Caco-2 (cell line): Measurements from ENCODE around the gene UGT1A5. TPM values are rescaled to one million over a fixed set of nuclear protein-coding genes. Genes with fewer than 3 reads are reported as not detected.
"Not testable (repeated sequence)": the region's sequence is repeated elsewhere in the genome, so short reads cannot be mapped to it uniquely, and the experiment has no call there.

Experiments
- BruUV-seq: library from RNA; stranded (reverse); fragments of 400-500 nt; replicated peaks from 2 replicates; lab custom pipeline; 2021; lab: Mats Ljungman, UMichigan
- CTCF ChIA-PET: fragments of 300-600 bp; sonication (Branson Sonifier 250); formaldehyde crosslinking; loops from one replicate; lab custom pipeline; 2022; ENCODE audit warnings: antibody characterized with exemption; lab: Charles Lee
- POLR2A ChIA-PET: fragments of 300-600 bp; sonication (Branson Sonifier 250); formaldehyde crosslinking; loops from one replicate; lab custom pipeline; 2022; ENCODE audit warnings: antibody characterized with exemption; lab: Charles Lee
- DNase-seq, 2 experiments: peaks; one replicate each; pipeline versions ENCODE4 v3.0.0 to v3.0.0-alpha.2; 2020 to 2022
- H3K27me3 ChIP-seq: replicated peaks from 2 replicates; pipeline ENCODE4 v1.6.0; 2011; ENCODE audit warnings: low read length; ENCODE audit not compliant: control insufficient read depth, insufficient read depth
- H3K36me3 ChIP-seq: 2 replicates; pipeline ENCODE4 v1.5.1; 2011; ENCODE audit warnings: low read length; ENCODE audit not compliant: control insufficient read depth, insufficient read depth
- H3K4me1 ChIP-seq: fragments of 250-450 bp; sonication (Bioruptor Pico); 2 replicates; pipeline ENCODE4 v1.5.1; 2020; ENCODE audit warnings: mild to moderate bottlenecking
- H3K4me3 ChIP-seq: 2 replicates; pipeline ENCODE4 v1.5.1; 2011; ENCODE audit warnings: low read depth, mild to moderate bottlenecking, control low read depth, low read length
- H3K9me3 ChIP-seq: fragments of 250-450 bp; sonication (Bioruptor Pico); 2 replicates; pipeline ENCODE4 v1.5.1; 2020; ENCODE audit warnings: mild to moderate bottlenecking, moderate library complexity
- H3K27ac Mint-ChIP-seq: one replicate; pipeline ENCODE4 v1.8.0; 2022; ENCODE audit warnings: mixed read lengths; ENCODE audit not compliant: unreplicated experiment
- H3K27me3 Mint-ChIP-seq: one replicate; pipeline ENCODE4 v1.8.0; 2022; ENCODE audit warnings: mixed read lengths; ENCODE audit not compliant: insufficient read depth, unreplicated experiment
- H3K36me3 Mint-ChIP-seq: one replicate; pipeline ENCODE4 v1.8.0; 2022; ENCODE audit warnings: mild to moderate bottlenecking, mixed read lengths; ENCODE audit not compliant: insufficient read depth, unreplicated experiment
- H3K4me1 Mint-ChIP-seq: one replicate; pipeline ENCODE4 v1.8.0; 2022; ENCODE audit warnings: low read depth, mixed read lengths; ENCODE audit not compliant: unreplicated experiment
- H3K4me3 Mint-ChIP-seq: one replicate; pipeline ENCODE4 v1.8.0; 2022; ENCODE audit warnings: mild to moderate bottlenecking, moderate library complexity, mixed read lengths; ENCODE audit not compliant: unreplicated experiment
- H3K9me3 Mint-ChIP-seq: one replicate; pipeline ENCODE4 v1.8.0; 2022; ENCODE audit warnings: mixed read lengths; ENCODE audit not compliant: unreplicated experiment
- CTCF ChIP-seq, 2 experiments: fragments of 200-600 bp in 1 of 2; IDR thresholded peaks; 1 replicate in 1 of 2; 2 replicates in 1 of 2; pipeline versions ENCODE4 v1.5.1 to v1.8.0; 2011 to 2022; ENCODE audit warnings: antibody characterized with exemption in 1 of 2, control low read depth in 1 of 2, inconsistent platforms in 1 of 2, low read depth in 1 of 2, low read length in 1 of 2, mild to moderate bottlenecking in 1 of 2, moderate library complexity in 1 of 2; ENCODE audit not compliant: insufficient read depth in 1 of 2, severe bottlenecking in 1 of 2, unreplicated experiment in 1 of 2
- intact Hi-C: fragments of 100-400 bp; cut with micrococcal nuclease; formaldehyde crosslinking; loops from one replicate; pipeline ENCODE4 v1.10.0; 2022; ENCODE audit not compliant: unreplicated experiment
- total RNA-seq: library from RNA; stranded (reverse); gene quantifications from 2 replicates; pipeline ENCODE4 v1.2.3, GENCODE V29; 2022

UGT1A5 gene
- total RNA-seq, 1 experiment from 2014 or later, result 1.2 TPM

DNA sequence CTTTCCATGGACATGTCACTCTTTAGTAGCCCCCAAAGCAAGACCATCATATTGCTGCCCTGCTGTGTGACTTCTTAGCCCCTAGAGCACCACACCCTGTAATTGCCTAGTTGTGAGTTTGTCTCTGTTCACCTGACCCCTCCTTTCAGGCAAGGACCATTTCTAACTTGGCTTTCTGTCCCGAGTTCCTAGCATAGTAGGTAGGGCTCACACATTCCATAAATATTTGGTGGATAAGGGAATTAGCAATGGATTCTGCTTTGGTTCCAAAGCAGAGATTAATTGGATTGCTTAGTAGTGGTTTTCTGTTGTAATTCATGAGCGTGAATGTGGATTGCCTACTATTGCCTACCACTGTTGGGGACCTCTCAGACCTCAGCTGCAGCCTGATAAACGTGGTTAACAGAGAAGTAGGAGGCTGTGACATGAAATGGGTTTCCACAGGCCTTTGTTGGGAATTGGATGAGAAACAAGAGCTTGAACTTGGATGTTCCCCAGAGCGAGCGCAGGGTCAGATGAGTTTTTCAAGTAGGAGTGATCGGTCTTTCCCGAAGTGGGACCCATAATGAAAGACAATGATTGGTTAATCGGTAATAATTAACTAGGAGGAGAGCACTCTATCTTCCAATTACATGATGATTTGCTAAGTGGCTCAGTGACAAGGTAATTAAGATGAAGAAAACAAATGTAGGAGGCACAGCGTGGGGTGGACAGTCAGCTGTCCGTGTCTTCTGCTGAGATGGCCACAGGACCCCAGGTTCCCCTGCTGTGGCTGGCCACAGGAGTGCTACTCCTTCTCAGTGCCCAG lies 34.0 kb downstream of the UGT1A5 start:
- Histone ChIP-seq H3K4me1 (peaks cover 18% of the 10 kb centered on the region), H3K4me3 (no peak overlapping the region), H3K36me3 (no peaks in the 10 kb centered on the region), H3K9me3 (peaks cover 7% of the 10 kb centered on the region), H3K27me3 (no peaks in the 10 kb centered on the region)
- Mint-ChIP-seq H3K9me3 (peaks cover 40% of the 10 kb centered on the region), H3K27me3 (no peaks in the 10 kb centered on the region), H3K27ac (peak overlapping the region; percentile 33), H3K4me3 (no peak overlapping the region), H3K4me1 (peaks cover 17% of the 10 kb centered on the region), H3K36me3 (peaks cover 16% of the 10 kb centered on the region)
- no peak for TF ChIP-seq CTCF (IDR thresholded peaks at IDR 0.05; ENCODE audit: insufficient read depth in 1 of 2, low read depth in 1 of 2, low read length in 1 of 2, severe bottlenecking in 1 of 2, unreplicated experiment in 1 of 2)
- POLR2A ChIA-PET, result no interaction called here
- DNase-seq, result no peak
- no TSS peak for BruUV-seq
- intact Hi-C loops, result no loop called here
- CTCF ChIA-PET, result interaction anchor here (0.9 kb wide), 1 partner anchor 82 kb away, joined by 3 read pairs; no protein-coding TSS in a partner anchor

GRCh38 chr2:233747283-233747544 lies 34.5 kb downstream of the UGT1A5 start:
- Histone ChIP-seq H3K36me3 (no peaks in the 10 kb centered on the region), H3K4me3 (no peak overlapping the region), H3K4me1 (peaks cover 19% of the 10 kb centered on the region), H3K9me3 (peaks cover 7% of the 10 kb centered on the region), H3K27me3 (no peaks in the 10 kb centered on the region)
- ChIA-PET CTCF (interaction anchor here (0.9 kb wide), 1 partner anchor 81 kb away, joined by 3 read pairs; no protein-coding TSS in a partner anchor), POLR2A (no interaction called here)
- Mint-ChIP-seq H3K4me3 (no peak overlapping the region), H3K9me3 (peaks cover 44% of the 10 kb centered on the region), H3K36me3 (peaks cover 19% of the 10 kb centered on the region), H3K27ac (no peak overlapping the region), H3K4me1 (peaks cover 20% of the 10 kb centered on the region), H3K27me3 (no peaks in the 10 kb centered on the region)
- no peak for DNase-seq
- TF ChIP-seq CTCF (IDR thresholded peaks at IDR 0.05; ENCODE audit: insufficient read depth in 1 of 2, low read depth in 1 of 2, low read length in 1 of 2, severe bottlenecking in 1 of 2, unreplicated experiment in 1 of 2), result no peak
- intact Hi-C loops, result no loop called here
- BruUV-seq, result no TSS peak

DNA sequence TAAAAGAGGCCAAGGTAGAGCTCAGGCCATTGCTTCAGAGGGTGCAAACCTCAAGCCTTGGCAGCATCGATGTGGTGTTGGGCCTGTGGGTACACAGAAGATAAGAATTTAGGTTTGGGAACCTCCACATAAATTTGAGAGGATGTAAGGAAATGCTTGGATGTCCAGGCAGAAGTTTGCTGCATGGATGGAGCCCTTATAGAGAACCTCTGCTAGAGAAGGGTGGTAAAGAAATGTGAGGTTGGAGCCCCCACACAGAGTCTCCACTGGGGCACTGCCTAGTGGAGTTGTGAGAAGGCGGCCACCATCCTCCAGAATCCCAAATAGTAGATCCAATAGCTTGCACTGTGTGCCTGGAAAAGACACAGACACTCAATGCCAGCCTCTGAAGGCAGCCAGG lies 38.0 kb downstream of the UGT1A5 start:
- H3K4me3 ChIP-seq, DNase-seq, H3K9me3 ChIP-seq, H3K27me3 ChIP-seq, intact Hi-C loops, H3K27me3 Mint-ChIP-seq, H3K36me3 ChIP-seq, BruUV-seq, POLR2A ChIA-PET, CTCF ChIA-PET, H3K27ac Mint-ChIP-seq, H3K4me3 Mint-ChIP-seq: not testable (repeated sequence)
- peaks cover 19% of the 10 kb centered on the region for H3K4me1 ChIP-seq
- peaks cover 14% of the 10 kb centered on the region for H3K4me1 Mint-ChIP-seq
- peaks cover 19% of the 10 kb centered on the region for H3K36me3 Mint-ChIP-seq
- peaks cover 44% of the 10 kb centered on the region for H3K9me3 Mint-ChIP-seq

DNA sequence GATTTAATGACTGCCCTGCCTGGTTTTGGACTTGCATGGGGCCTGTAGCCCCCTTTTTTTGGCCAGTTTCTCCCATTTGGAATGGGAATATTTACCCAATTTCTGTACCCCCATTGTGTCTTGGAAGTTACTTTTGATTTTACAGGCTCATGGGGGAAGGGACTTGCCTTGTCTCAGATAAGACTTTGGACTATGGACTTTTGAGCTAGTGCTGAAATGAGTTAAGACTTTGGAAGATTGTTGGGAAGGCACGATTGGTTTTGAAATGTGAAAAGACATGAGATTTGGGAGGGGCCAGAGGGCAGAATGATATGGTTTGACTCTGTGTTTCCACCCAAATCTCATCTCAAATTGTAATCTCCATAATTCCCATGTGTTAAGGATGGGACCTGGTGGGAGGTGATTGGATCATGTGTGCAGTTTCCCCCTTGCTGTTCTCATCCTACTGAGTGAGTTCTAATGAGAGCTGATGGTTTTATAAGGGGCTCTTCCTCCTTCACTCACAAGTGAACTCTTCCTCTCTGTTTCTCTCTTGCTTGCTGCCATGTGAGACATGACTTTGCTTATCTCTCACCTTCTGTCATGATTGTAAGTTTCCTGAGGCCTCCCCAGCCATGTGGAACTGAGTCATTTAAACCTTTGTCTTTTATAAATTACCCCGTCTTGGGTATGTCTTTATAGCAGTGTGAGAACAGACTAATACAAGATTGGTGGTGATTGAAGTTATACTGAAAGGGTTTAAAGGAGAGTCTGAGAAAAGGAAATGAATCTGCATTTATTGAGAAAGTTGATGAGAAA lies 38.7 kb downstream of the UGT1A5 start:
- H3K9me3 ChIP-seq, CTCF ChIA-PET, H3K27me3 ChIP-seq, H3K36me3 ChIP-seq, DNase-seq, POLR2A ChIA-PET, H3K27ac Mint-ChIP-seq, H3K27me3 Mint-ChIP-seq, BruUV-seq, H3K4me3 ChIP-seq, intact Hi-C loops: not testable (repeated sequence)
- H3K36me3 Mint-ChIP-seq, result peaks cover 19% of the 10 kb centered on the region
- peaks cover 13% of the 10 kb centered on the region for H3K4me1 Mint-ChIP-seq
- H3K4me1 ChIP-seq, result peaks cover 14% of the 10 kb centered on the region; the same call in 1 of the 2 replicates
- peaks cover 44% of the 10 kb centered on the region for H3K9me3 Mint-ChIP-seq
- H3K4me3 Mint-ChIP-seq, result peak overlapping the region; percentile 15
